Gastrocnemius medialis (tissue), 4 donors: Measurements from ENCODE around the gene BRCA2.

Experiments
- CTCF ChIP-seq, 5 experiments: fragments of 450-650 bp in 3 of 5; fragments of 200-600 bp in 2 of 5; sonication (generic) in 2 of 5; IDR thresholded peaks in 4 of 5; conservative IDR thresholded peaks in 1 of 5; 1 replicate in 4 of 5; 2 replicates in 1 of 5; pipeline ENCODE4 v1.5.1; 2016 to 2019; ENCODE audit warnings: antibody characterized with exemption in 5 of 5, mild to moderate bottlenecking in 3 of 5, moderate library complexity in 3 of 5
- POLR2A ChIP-seq, 2 donors: fragments of 450-650 bp; IDR thresholded peaks; one replicate each; pipeline ENCODE4 v1.6.1; 2017; ENCODE audit warnings: antibody characterized with exemption in 2 of 2, mild to moderate bottlenecking in 2 of 2, moderate library complexity in 2 of 2

- TF ChIP-seq CTCF (IDR thresholded peaks at IDR 0.05 in 4 of 5, conservative IDR thresholded peaks at IDR 0.05 in 1 of 5) (no peak), POLR2A (IDR thresholded peaks at IDR 0.05) (no peak)
These were observed 14.9 kb upstream of the BRCA2 start for GRCh38 chr13:32300406-32300805.
